Activated T-helper 9 cell treated with anti-CD3 and anti-CD28 coated beads, Interleukin-2, amount 50 U/mL, for 16 hours (primary cell): ENCODE data around the gene NBEAL1.
"Not testable (repeated sequence)": the region's sequence is repeated elsewhere in the genome, so short reads cannot be mapped to it uniquely, and the experiment has no call there.

Experiments used
- DNase-seq: peaks from one replicate; pipeline ENCODE4 v3.0.0-alpha.2; 2020; ENCODE audit warnings: low read depth

Gene NBEAL1

GRCh38 chr2:203014456-203015199, at the start of gene NBEAL1:
NBEAL1 (plus strand) TSS chr2:203014875; CDS start chr2:203016385, 1,510 bp downstream.
- peak; percentile 96 for DNase-seq

GRCh38 chr2:202965810-202966460, 48.7 kb upstream of the NBEAL1 start:
- peak; percentile 3 for DNase-seq

- DNase-seq, result not testable (repeated sequence)
Measured at GRCh38 chr2:202969404-202969803, 45.3 kb upstream of the NBEAL1 start.

- no peak for DNase-seq
Measured at GRCh38 chr2:202976809-202977208, 37.9 kb upstream of the NBEAL1 start.

GRCh38 chr2:202982779-202983491, 31.7 kb upstream of the NBEAL1 start:
- DNase-seq, result no peak

GRCh38 chr2:202989749-202990148, 24.9 kb upstream of the NBEAL1 start:
- DNase-seq, result no peak

GRCh38 chr2:202990501-202990900, 24.2 kb upstream of the NBEAL1 start:
- no peak for DNase-seq

GRCh38 chr2:202997113-202997512, 17.6 kb upstream of the NBEAL1 start:
- not testable (repeated sequence) for DNase-seq

GRCh38 chr2:203002054-203002821, 12.4 kb upstream of the NBEAL1 start:
- DNase-seq, result no peak

- no peak for DNase-seq
Measured at GRCh38 chr2:203003716-203004115, 11.0 kb upstream of the NBEAL1 start.

GRCh38 chr2:203016716-203017115, 2.0 kb downstream of the NBEAL1 start:
- no peak for DNase-seq

GRCh38 chr2:203018181-203018580, 3.5 kb downstream of the NBEAL1 start:
- DNase-seq, result no peak

GRCh38 chr2:203019142-203019541, 4.5 kb downstream of the NBEAL1 start:
- DNase-seq, result no peak

- DNase-seq, result no peak
Measured at GRCh38 chr2:203021991-203022390, 7.3 kb downstream of the NBEAL1 start.

GRCh38 chr2:203022751-203023150, 8.1 kb downstream of the NBEAL1 start:
- no peak for DNase-seq

- no peak for DNase-seq
Measured at GRCh38 chr2:203025592-203025991, 10.9 kb downstream of the NBEAL1 start.

- DNase-seq, result no peak
Measured at GRCh38 chr2:203030545-203030944, 15.9 kb downstream of the NBEAL1 start.

GRCh38 chr2:203030991-203031390, 16.3 kb downstream of the NBEAL1 start:
- no peak for DNase-seq

GRCh38 chr2:203033395-203033794, 18.7 kb downstream of the NBEAL1 start:
- no peak for DNase-seq

GRCh38 chr2:203035879-203036470, 21.3 kb downstream of the NBEAL1 start:
- no peak for DNase-seq

- no peak for DNase-seq
Measured at GRCh38 chr2:203037026-203037425, 22.4 kb downstream of the NBEAL1 start.

- no peak for DNase-seq
Measured at GRCh38 chr2:203038586-203038985, 23.9 kb downstream of the NBEAL1 start.
